T-helper 2 cell treated with Interferon-gamma antibody and Interleukin-4, amounts not matched to agents 5 μg/mL and 100 μg/mL, for 36 hours (primary cell): ENCODE results near the gene DDB1.

Source experiments
- DNase-seq: peaks from one replicate; pipeline ENCODE4 v3.0.0; 2021; ENCODE audit warnings: low spot score
- H3K27ac Mint-ChIP-seq: one replicate; pipeline ENCODE4 v1.8.0; 2021; ENCODE audit warnings: mild to moderate bottlenecking, mixed read lengths
- H3K27me3 Mint-ChIP-seq: one replicate; pipeline ENCODE4 v1.8.0; 2021; ENCODE audit warnings: low read depth, mixed read lengths
- H3K36me3 Mint-ChIP-seq: one replicate; pipeline ENCODE4 v1.8.0; 2021; ENCODE audit warnings: low read depth, mixed read lengths
- H3K4me1 Mint-ChIP-seq: one replicate; pipeline ENCODE4 v1.8.0; 2021; ENCODE audit warnings: low read depth, mixed read lengths
- H3K4me3 Mint-ChIP-seq: one replicate; pipeline ENCODE4 v1.8.0; 2022; ENCODE audit warnings: mild to moderate bottlenecking, moderate library complexity, mixed read lengths
- H3K9me3 Mint-ChIP-seq: one replicate; pipeline ENCODE4 v1.8.0; 2021; ENCODE audit warnings: mixed read lengths

Gene DDB1

GRCh38 chr11:61349189-61349751 is 16.4 kb upstream of the DDB1 start:
- H3K4me3 Mint-ChIP-seq: no peak overlapping the region
- H3K36me3 Mint-ChIP-seq: peaks cover 19% of the 10 kb centered on the region
- H3K9me3 Mint-ChIP-seq: no peaks in the 10 kb centered on the region
- no peaks in the 10 kb centered on the region for H3K4me1 Mint-ChIP-seq
- no peak for DNase-seq
- no peak overlapping the region for H3K27ac Mint-ChIP-seq
- H3K27me3 Mint-ChIP-seq: no peaks in the 10 kb centered on the region

- no peak for DNase-seq
- no peak overlapping the region for H3K4me3 Mint-ChIP-seq
- H3K27ac Mint-ChIP-seq: no peak overlapping the region
- no peaks in the 10 kb centered on the region for H3K27me3 Mint-ChIP-seq
- H3K36me3 Mint-ChIP-seq: peaks cover 16% of the 10 kb centered on the region
- no peaks in the 10 kb centered on the region for H3K4me1 Mint-ChIP-seq
- no peaks in the 10 kb centered on the region for H3K9me3 Mint-ChIP-seq
These were observed 15.1 kb upstream of the DDB1 start for GRCh38 chr11:61347916-61348461.

- H3K27ac Mint-ChIP-seq: peak overlapping the region; percentile 26
These were observed 13.3 kb upstream of the DDB1 start for GRCh38 chr11:61345954-61346843.

GRCh38 chr11:61345170-61345610 is 12.3 kb upstream of the DDB1 start:
- no peak for DNase-seq
- no peaks in the 10 kb centered on the region for H3K27me3 Mint-ChIP-seq
- no peaks in the 10 kb centered on the region for H3K9me3 Mint-ChIP-seq
- peaks cover 8% of the 10 kb centered on the region for H3K36me3 Mint-ChIP-seq
- H3K4me3 Mint-ChIP-seq: no peak overlapping the region
- H3K27ac Mint-ChIP-seq: no peak overlapping the region
- H3K4me1 Mint-ChIP-seq: no peaks in the 10 kb centered on the region

More at GRCh38 chr11:61345954-61346843, 13.3 kb upstream of the DDB1 start:
- no peaks in the 10 kb centered on the region for H3K27me3 Mint-ChIP-seq
- no peaks in the 10 kb centered on the region for H3K9me3 Mint-ChIP-seq
- H3K4me3 Mint-ChIP-seq: no peak overlapping the region
- H3K4me1 Mint-ChIP-seq: no peaks in the 10 kb centered on the region
- H3K36me3 Mint-ChIP-seq: peaks cover 8% of the 10 kb centered on the region
- no peak for DNase-seq

- H3K4me1 Mint-ChIP-seq: no peaks in the 10 kb centered on the region
- no peak for DNase-seq
- no peaks in the 10 kb centered on the region for H3K9me3 Mint-ChIP-seq
- H3K4me3 Mint-ChIP-seq: no peak overlapping the region
- H3K27ac Mint-ChIP-seq: no peak overlapping the region
- H3K27me3 Mint-ChIP-seq: no peaks in the 10 kb centered on the region
- peaks cover 2% of the 10 kb centered on the region for H3K36me3 Mint-ChIP-seq
These were observed 11.2 kb upstream of the DDB1 start for GRCh38 chr11:61343792-61344745.

GRCh38 chr11:61342207-61342803 is 9.4 kb upstream of the DDB1 start:
- H3K4me1 Mint-ChIP-seq: no peaks in the 10 kb centered on the region
- no peak overlapping the region for H3K4me3 Mint-ChIP-seq
- no peak for DNase-seq

GRCh38 chr11:61341706-61342105 is 8.8 kb upstream of the DDB1 start:
- Mint-ChIP-seq H3K4me1 (peaks cover 4% of the 10 kb centered on the region), H3K9me3 (no peaks in the 10 kb centered on the region), H3K36me3 (peaks cover 4% of the 10 kb centered on the region), H3K27ac (no peak overlapping the region), H3K4me3 (no peak overlapping the region), H3K27me3 (no peaks in the 10 kb centered on the region)
- no peak for DNase-seq

More at GRCh38 chr11:61342207-61342803, 9.4 kb upstream of the DDB1 start:
- Mint-ChIP-seq H3K27me3 (no peaks in the 10 kb centered on the region), H3K27ac (no peak overlapping the region), H3K36me3 (peaks cover 6% of the 10 kb centered on the region), H3K9me3 (no peaks in the 10 kb centered on the region)

GRCh38 chr11:61340979-61341378 is 8.1 kb upstream of the DDB1 start:
- H3K36me3 Mint-ChIP-seq: peaks cover 3% of the 10 kb centered on the region
- peaks cover 8% of the 10 kb centered on the region for H3K4me1 Mint-ChIP-seq
- no peak overlapping the region for H3K27ac Mint-ChIP-seq
- no peaks in the 10 kb centered on the region for H3K27me3 Mint-ChIP-seq
- no peak overlapping the region for H3K4me3 Mint-ChIP-seq
- no peaks in the 10 kb centered on the region for H3K9me3 Mint-ChIP-seq
- DNase-seq: no peak

GRCh38 chr11:61339490-61339878 is 6.6 kb upstream of the DDB1 start:
- H3K4me3 Mint-ChIP-seq: no peak overlapping the region
- peaks cover 11% of the 10 kb centered on the region for H3K4me1 Mint-ChIP-seq
- H3K9me3 Mint-ChIP-seq: no peaks in the 10 kb centered on the region
- H3K36me3 Mint-ChIP-seq: peaks cover 3% of the 10 kb centered on the region
- no peak for DNase-seq
- no peak overlapping the region for H3K27ac Mint-ChIP-seq
- no peaks in the 10 kb centered on the region for H3K27me3 Mint-ChIP-seq

- Mint-ChIP-seq H3K27me3 (no peaks in the 10 kb centered on the region), H3K27ac (peak overlapping the region; percentile 17), H3K36me3 (peaks cover 3% of the 10 kb centered on the region), H3K9me3 (no peaks in the 10 kb centered on the region), H3K4me3 (no peak overlapping the region), H3K4me1 (peaks cover 15% of the 10 kb centered on the region)
- no peak for DNase-seq
These were observed 6.0 kb upstream of the DDB1 start for GRCh38 chr11:61338783-61339489.

- H3K27ac Mint-ChIP-seq: no peak overlapping the region
- no peaks in the 10 kb centered on the region for H3K27me3 Mint-ChIP-seq
- H3K36me3 Mint-ChIP-seq: peaks cover 3% of the 10 kb centered on the region
- H3K4me3 Mint-ChIP-seq: no peak overlapping the region
- peaks cover 18% of the 10 kb centered on the region for H3K4me1 Mint-ChIP-seq
- no peaks in the 10 kb centered on the region for H3K9me3 Mint-ChIP-seq
- no peak for DNase-seq
These were observed 5.0 kb upstream of the DDB1 start for GRCh38 chr11:61337706-61338470.

GRCh38 chr11:61336171-61336935 is 3.4 kb upstream of the DDB1 start:
- Mint-ChIP-seq H3K4me1 (peaks cover 27% of the 10 kb centered on the region), H3K27ac (peak overlapping the region; percentile 82), H3K27me3 (no peaks in the 10 kb centered on the region), H3K4me3 (peak overlapping the region; percentile 32), H3K9me3 (no peaks in the 10 kb centered on the region), H3K36me3 (peaks cover 14% of the 10 kb centered on the region)
- DNase-seq: peak; percentile 81
